HepG2 (cell line): ENCODE measurements around the gene VWA3B. TPM values are rescaled to one million over a fixed set of nuclear protein-coding genes. Genes with fewer than 3 reads are reported as not detected.

Source experiments
- AFF4 ChIP-seq: sonication (generic); formaldehyde crosslinking; IDR thresholded peaks from 2 replicates; pipeline ENCODE4 v1.4.0; 2020; ENCODE audit warnings: missing genetic modification reagents
- BHLHE40 ChIP-seq: IDR thresholded peaks from 2 replicates; pipeline ENCODE4 v1.6.1; 2011; ENCODE audit warnings: low read length, improper control_type of control experiment
- BRD4 ChIP-seq: sonication (generic); formaldehyde crosslinking; IDR thresholded peaks from 2 replicates; pipeline ENCODE4 v1.4.0; 2020; ENCODE audit warnings: missing genetic modification reagents
- CTCF ChIP-seq: sonication (generic); formaldehyde crosslinking; IDR thresholded peaks from 2 replicates; pipeline ENCODE4 v1.5.0; 2020; ENCODE audit warnings: mild to moderate bottlenecking, missing genetic modification reagents, moderate library complexity
- ELF4 ChIP-seq: sonication (generic); formaldehyde crosslinking; IDR thresholded peaks from 2 replicates; pipeline ENCODE4 v1.5.0; 2020; ENCODE audit warnings: missing genetic modification reagents, mild to moderate bottlenecking, moderate library complexity, borderline replicate concordance
- FOXO1 ChIP-seq: sonication (generic); formaldehyde crosslinking; IDR thresholded peaks from 2 replicates; pipeline ENCODE4 v1.4.0; 2020; ENCODE audit warnings: missing genetic modification reagents
- HOMEZ ChIP-seq: IDR thresholded peaks from 2 replicates; pipeline ENCODE4 v1.6.1; 2016; ENCODE audit warnings: low read depth
- HOXA7 ChIP-seq: sonication (generic); formaldehyde crosslinking; IDR thresholded peaks from 2 replicates; pipeline ENCODE4 v1.8.1; 2022; ENCODE audit warnings: mild to moderate bottlenecking, missing genetic modification reagents, moderate library complexity
- ISX ChIP-seq: sonication (generic); formaldehyde crosslinking; conservative IDR thresholded peaks from 2 replicates; pipeline ENCODE4 v1.5.0; 2020; ENCODE audit warnings: missing genetic modification reagents
- KDM2A ChIP-seq: sonication (generic); formaldehyde crosslinking; IDR thresholded peaks from 2 replicates; pipeline ENCODE4 v1.4.0; 2020; ENCODE audit warnings: low read depth, missing genetic modification reagents, borderline replicate concordance
- KDM4B ChIP-seq: sonication (generic); formaldehyde crosslinking; IDR thresholded peaks from 2 replicates; pipeline ENCODE4 v1.4.0; 2020; ENCODE audit warnings: missing genetic modification reagents
- KLF13 ChIP-seq: sonication (generic); formaldehyde crosslinking; IDR thresholded peaks from 2 replicates; pipeline ENCODE4 v1.4.0; 2020; ENCODE audit warnings: mild to moderate bottlenecking, missing genetic modification reagents
- MAF1 ChIP-seq: sonication (generic); formaldehyde crosslinking; IDR thresholded peaks from 2 replicates; pipeline ENCODE4 v1.5.0; 2020; ENCODE audit warnings: missing genetic modification reagents, borderline replicate concordance
- MAFF ChIP-seq: IDR thresholded peaks from 2 replicates; pipeline ENCODE4 v1.6.1; 2011; ENCODE audit warnings: low read depth, low read length, improper control_type of control experiment
- MED13 ChIP-seq: sonication (generic); formaldehyde crosslinking; IDR thresholded peaks from 2 replicates; pipeline ENCODE4 v1.5.0; 2020; ENCODE audit warnings: missing genetic modification reagents
- PLRG1 ChIP-seq: fragments of 450-650 bp; conservative IDR thresholded peaks from 2 replicates; pipeline ENCODE4 v1.6.1; 2016
- RNF2 ChIP-seq: fragments of 450-650 bp; conservative IDR thresholded peaks from 2 replicates; pipeline ENCODE4 v1.6.1; 2016; ENCODE audit warnings: low read depth
- SOX5 ChIP-seq: IDR thresholded peaks from 2 replicates; pipeline ENCODE4 v1.6.1; 2016; ENCODE audit warnings: borderline replicate concordance
- ZBTB21 ChIP-seq: sonication (generic); formaldehyde crosslinking; IDR thresholded peaks from 2 replicates; pipeline ENCODE4 v1.4.0; 2020; ENCODE audit warnings: missing genetic modification reagents
- ZFP82 ChIP-seq: sonication (generic); formaldehyde crosslinking; IDR thresholded peaks from 2 replicates; pipeline ENCODE4 v1.5.1; 2020; ENCODE audit warnings: mild to moderate bottlenecking, missing genetic modification reagents, borderline replicate concordance
- ZMYM4 ChIP-seq: sonication (generic); formaldehyde crosslinking; IDR thresholded peaks from 2 replicates; pipeline ENCODE4 v1.8.1; 2023; ENCODE audit warnings: mild to moderate bottlenecking, missing genetic modification reagents
- ZNF34 ChIP-seq: sonication (generic); formaldehyde crosslinking; IDR thresholded peaks from 2 replicates; pipeline ENCODE4 v1.4.0; 2020; ENCODE audit warnings: mild to moderate bottlenecking, missing genetic modification reagents, borderline replicate concordance
- ZNF484 ChIP-seq: sonication (generic); formaldehyde crosslinking; IDR thresholded peaks from 2 replicates; pipeline ENCODE4 v1.5.1; 2020; ENCODE audit warnings: mild to moderate bottlenecking, low read depth, missing genetic modification reagents, borderline replicate concordance
- ZNF841 ChIP-seq: sonication (generic); formaldehyde crosslinking; IDR thresholded peaks from 2 replicates; pipeline ENCODE4 v1.8.1; 2023; ENCODE audit warnings: missing genetic modification reagents, borderline replicate concordance
- ZNF879 ChIP-seq: sonication (generic); formaldehyde crosslinking; IDR thresholded peaks from 2 replicates; pipeline ENCODE4 v1.8.1; 2023; ENCODE audit warnings: missing genetic modification reagents
- polyA plus RNA-seq, 8 experiments: library from polyadenylated mRNA; depleted of rRNA in 3 of 8; stranded (reverse) in 7 of 8; unstranded in 1 of 8; fragments of >200 nt; fragmentation: Illumina TruSeq in 4 of 8; extraction: Trizol in 4 of 8; gene quantifications; 2 replicates each; pipeline versions ENCODE4 v1.2.1 to v1.2.3, GENCODE V29; 2011 to 2016; ENCODE audit warnings: low read depth in 4 of 8, missing spikeins in 1 of 8, mixed read lengths in 1 of 8; ENCODE audit not compliant: insufficient read depth in 1 of 8
- total RNA-seq, 5 experiments: library from RNA; depleted of rRNA; stranded (reverse); fragments of >200 nt; fragmentation: Illumina TruSeq; extraction: Trizol; gene quantifications; 2 replicates each; pipeline ENCODE4 v1.2.3, GENCODE V29; 2016; ENCODE audit warnings: low read depth in 1 of 5

Gene VWA3B
- total and polyA plus RNA-seq, 2 of the 13 experiments (the other 11 are each of a cell fraction or from before 2014, with no cell fraction given): not detected

- TF ChIP-seq HOMEZ (CRISPR knock-in tag): no peak
- TF ChIP-seq ZFP82 (CRISPR knock-in tag): no peak
- no peak for TF ChIP-seq BRD4 (CRISPR knock-in tag)
- no peak for TF ChIP-seq KDM2A (CRISPR knock-in tag)
- no peak for TF ChIP-seq MAF1 (CRISPR knock-in tag)
- TF ChIP-seq ZMYM4 (CRISPR knock-in tag): 0 out of 2 replicates have a peak, but pooled peaks have one; percentile 4
- no peak for TF ChIP-seq ZNF841
- TF ChIP-seq ISX (CRISPR knock-in tag): no peak
- TF ChIP-seq MED13 (CRISPR knock-in tag): no peak
- TF ChIP-seq SOX5 (CRISPR knock-in tag): no peak
- TF ChIP-seq ZBTB21 (CRISPR knock-in tag): no peak
- TF ChIP-seq RNF2: no peak
- 0 out of 2 replicates have a peak, but pooled peaks have one; percentile 12 for TF ChIP-seq MAFF
- TF ChIP-seq FOXO1: no peak
- no peak for TF ChIP-seq ELF4 (CRISPR knock-in tag)
- no peak for TF ChIP-seq ZNF34
- TF ChIP-seq HOXA7 (CRISPR knock-in tag): no peak
- no peak for TF ChIP-seq KLF13 (CRISPR knock-in tag)
- TF ChIP-seq AFF4 (CRISPR knock-in tag): no peak
- no peak for TF ChIP-seq BHLHE40
- TF ChIP-seq ZNF484: no peak
- peak; percentile 53 for TF ChIP-seq CTCF (CRISPR knock-in tag)
- no peak for TF ChIP-seq KDM4B (CRISPR knock-in tag)
- no peak for TF ChIP-seq ZNF879
- no peak for TF ChIP-seq PLRG1
Observed at GRCh38 chr2:98295721-98296414, 208.9 kb downstream of the VWA3B start (continued).
